HG02759 (cell line): Measurements from ENCODE around the gene UCN.
"Not testable (repeated sequence)": the region's sequence is repeated elsewhere in the genome, so short reads cannot be mapped to it uniquely, and the experiment has no call there.

Experiments
- ATAC-seq: cut with Tn5 transposase; IDR thresholded peaks from one replicate; pipeline ENCODE4 v1.9.1; 2021; ENCODE audit warnings: mild to moderate bottlenecking, moderate library complexity; ENCODE audit not compliant: unreplicated experiment

Gene UCN

DNA sequence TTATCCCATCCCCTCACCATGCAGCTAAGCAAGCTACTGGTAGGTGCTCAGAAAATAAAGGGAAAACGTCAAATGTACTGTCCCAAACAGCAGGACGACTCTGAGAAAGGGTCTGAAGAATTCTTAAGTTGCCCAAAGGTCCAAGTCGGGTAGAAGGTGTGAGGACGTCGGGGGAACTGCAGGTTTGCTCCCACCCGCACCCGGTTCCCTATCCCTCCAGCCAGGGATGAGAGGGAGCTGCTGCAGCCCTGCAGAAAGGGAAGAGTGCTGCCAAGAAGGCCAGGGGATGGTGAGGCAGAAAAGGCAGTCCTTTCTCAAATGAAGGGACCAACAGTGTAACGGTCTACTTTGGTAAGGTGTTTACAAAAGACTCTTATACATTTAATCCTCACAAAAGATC is 6.9 kb upstream of the UCN start:
- ATAC-seq = no peak

GRCh38 chr2:27314709-27315108 is 6.5 kb upstream of the UCN start:
- no peak for ATAC-seq

- no peak for ATAC-seq
Measured at GRCh38 chr2:27313882-27314645, 5.8 kb upstream of the UCN start.

- no peak for ATAC-seq
Measured at GRCh38 chr2:27312152-27312551, 3.9 kb upstream of the UCN start.

GRCh38 chr2:27309651-27310050 is 1.4 kb upstream of the UCN start:
- ATAC-seq = no peak

GRCh38 chr2:27307545-27308358 is 493 bp downstream of the UCN start:
- no peak for ATAC-seq

- ATAC-seq = no peak
Measured at GRCh38 chr2:27307287-27307544, 1.0 kb downstream of the UCN start.

GRCh38 chr2:27306573-27307286 is 1.5 kb downstream of the UCN start:
- ATAC-seq = no peak

DNA sequence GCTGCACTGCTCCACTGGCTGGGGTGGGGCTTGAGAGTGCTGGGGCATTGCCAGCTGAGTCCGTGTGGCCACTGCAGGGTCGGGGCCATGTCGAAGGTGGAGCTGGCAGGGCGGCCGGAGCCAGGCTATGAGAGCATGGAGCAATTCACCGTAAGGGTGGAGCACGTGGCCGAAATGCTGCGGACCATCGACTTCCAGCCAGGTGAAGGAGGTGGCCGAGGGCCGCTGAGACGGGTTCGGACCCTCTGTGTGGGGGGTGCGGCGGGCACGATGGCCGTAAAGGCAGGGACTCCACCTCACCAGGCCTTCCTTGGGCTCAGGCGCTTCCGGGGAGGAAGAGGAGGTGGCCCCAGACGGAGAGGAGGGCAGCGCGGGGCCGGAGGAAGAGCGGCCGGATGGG is 2.1 kb downstream of the UCN start:
- no peak for ATAC-seq

- no peak for ATAC-seq
Measured at GRCh38 chr2:27305516-27305915, 2.7 kb downstream of the UCN start.

GRCh38 chr2:27304488-27305240 is 3.6 kb downstream of the UCN start:
- no peak for ATAC-seq

- no peak for ATAC-seq
Measured at GRCh38 chr2:27303093-27304025, 4.9 kb downstream of the UCN start.

GRCh38 chr2:27300606-27301005 is 7.6 kb downstream of the UCN start:
- ATAC-seq = not testable (repeated sequence)

DNA sequence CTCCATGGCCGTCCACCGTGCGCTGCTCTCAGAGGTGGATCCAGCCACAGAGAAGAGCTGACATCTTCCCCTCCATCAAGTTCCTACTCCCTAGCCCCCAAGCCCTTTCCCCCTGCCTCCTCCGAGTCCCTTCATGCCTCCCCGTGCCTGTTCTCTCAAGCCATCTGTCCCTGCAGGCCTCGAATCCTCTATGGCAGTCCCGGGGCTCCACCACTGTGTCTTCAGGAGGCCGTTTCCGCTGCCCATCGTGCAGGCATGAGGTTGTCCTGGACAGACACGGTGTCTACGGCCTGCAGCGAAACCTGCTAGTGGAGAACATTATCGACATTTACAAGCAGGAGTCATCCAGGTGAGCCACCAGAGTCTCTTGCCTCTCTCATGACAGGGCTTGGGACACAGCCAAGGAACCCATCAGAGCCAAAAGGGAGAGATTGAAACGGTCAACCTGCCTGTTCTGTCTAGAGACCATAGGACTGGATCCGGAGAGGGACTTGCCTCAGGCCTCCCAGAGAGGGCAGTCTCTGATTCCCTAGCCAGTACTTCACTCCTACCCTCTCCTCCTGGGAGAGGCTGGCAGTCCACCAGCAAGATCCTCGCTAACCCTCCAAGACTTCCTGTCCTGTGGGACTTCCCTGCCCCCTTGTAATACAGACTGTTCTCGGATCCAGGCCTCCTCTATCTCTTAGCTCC is 9.7 kb downstream of the UCN start:
- no peak for ATAC-seq

GRCh38 chr2:27297195-27297594 is 11.1 kb downstream of the UCN start:
- no peak for ATAC-seq

GRCh38 chr2:27296481-27296880 is 11.8 kb downstream of the UCN start:
- no peak for ATAC-seq

DNA sequence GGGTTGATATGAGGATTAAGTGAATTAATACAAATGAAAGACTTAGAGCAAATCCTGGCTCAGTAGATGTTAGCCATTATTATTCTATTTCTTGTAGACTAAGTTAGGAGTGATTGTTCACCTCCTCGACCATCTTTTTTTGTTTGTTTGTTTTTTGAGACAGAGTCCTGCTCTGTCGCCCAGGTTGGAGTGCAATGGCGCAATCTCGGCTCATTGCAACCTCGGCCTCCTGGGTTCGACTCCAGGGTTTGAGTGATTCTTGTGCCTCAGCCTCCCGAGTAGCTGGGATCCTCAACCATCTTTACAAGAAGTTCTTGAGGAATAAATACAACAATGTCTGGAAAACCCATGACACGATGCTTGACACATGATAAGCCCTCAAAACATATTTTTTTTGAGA is 13.3 kb downstream of the UCN start:
- no peak for ATAC-seq

- no peak for ATAC-seq
Measured at GRCh38 chr2:27291865-27292264, 16.4 kb downstream of the UCN start.

DNA sequence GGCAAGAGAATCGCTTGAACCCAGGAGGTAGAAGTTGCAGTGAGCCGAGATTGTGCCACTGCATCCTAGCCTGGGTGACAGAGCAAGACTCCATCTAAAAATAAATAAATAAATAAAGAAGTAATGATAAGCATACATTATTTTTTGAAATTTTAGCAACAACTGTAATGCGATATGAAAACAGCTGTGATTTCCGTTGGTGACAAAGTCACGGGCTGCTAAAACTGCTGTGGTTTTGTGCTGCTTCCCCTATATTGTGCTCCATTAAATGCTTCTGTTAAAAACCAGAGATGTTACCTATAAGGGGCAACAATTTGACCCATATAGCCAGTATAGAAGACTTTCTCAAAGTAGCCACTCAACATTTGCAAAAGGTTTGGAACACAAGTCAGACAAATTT is 17.7 kb downstream of the UCN start:
- ATAC-seq = no peak

DNA sequence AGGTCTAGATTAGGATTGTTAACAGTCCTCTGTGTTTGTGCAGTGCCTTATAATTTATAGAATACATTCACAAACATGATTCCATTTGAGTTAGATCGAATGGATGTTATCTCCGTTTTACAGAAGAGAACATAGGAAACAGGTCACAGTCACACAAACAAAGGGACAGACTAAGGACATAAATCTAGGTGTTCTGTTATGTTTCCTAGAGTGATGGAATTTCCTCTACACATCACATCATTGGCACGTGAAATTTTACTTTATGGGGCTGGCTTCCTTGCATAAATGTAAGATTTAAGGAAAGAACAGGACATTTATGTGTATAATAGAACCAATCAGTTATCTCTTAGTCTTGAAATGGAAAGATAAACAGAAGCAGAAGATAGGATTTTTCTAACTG is 19.6 kb downstream of the UCN start:
- no peak for ATAC-seq
